Neural progenitor cell (in vitro differentiated cells): ENCODE results near the gene ASB3. TPM values are rescaled to one million over a fixed set of nuclear protein-coding genes. Genes with fewer than 3 reads are reported as not detected.
A peak's percentile ranks its signal among the peaks of the same experiment; 100 is the strongest.

Experiments used
- DNase-seq: peaks from one replicate; pipeline ENCODE4 v3.0.0-alpha.2; 2016; ENCODE audit warnings: low spot score
- H2AFZ ChIP-seq: fragments of 200-600 bp; sonication (generic); replicated peaks from 2 replicates; pipeline ENCODE4 v1.6.1; 2016; ENCODE audit warnings: antibody characterized with exemption
- H3F3A ChIP-seq: fragments of 200-600 bp; sonication (generic); 2 replicates; pipeline ENCODE4 v1.6.1; 2016; ENCODE audit warnings: antibody characterized with exemption, low read depth
- H3K27ac ChIP-seq: fragments of 200-600 bp; sonication (generic); 2 replicates; pipeline ENCODE4 v1.5.1; 2016; ENCODE audit warnings: mild to moderate bottlenecking
- H3K27me3 ChIP-seq: fragments of 200-600 bp; sonication (generic); 2 replicates; pipeline ENCODE4 v1.6.1; 2016; ENCODE audit warnings: mild to moderate bottlenecking, moderate library complexity
- H3K36me3 ChIP-seq: fragments of 200-600 bp; sonication (generic); 2 replicates; pipeline ENCODE4 v1.5.1; 2016
- H3K4me1 ChIP-seq: fragments of 200-600 bp; sonication (generic); 2 replicates; pipeline ENCODE4 v1.6.1; 2016; ENCODE audit warnings: mixed run types
- H3K4me2 ChIP-seq: fragments of 200-600 bp; sonication (generic); 2 replicates; pipeline ENCODE4 v1.6.1; 2016
- H3K4me3 ChIP-seq: fragments of 200-600 bp; sonication (generic); 2 replicates; pipeline ENCODE4 v1.5.1; 2016
- H3K79me2 ChIP-seq: fragments of 200-600 bp; sonication (generic); 2 replicates; pipeline ENCODE4 v1.6.1; 2016; ENCODE audit warnings: low read depth
- H3K9ac ChIP-seq: fragments of 200-600 bp; sonication (generic); 2 replicates; pipeline ENCODE4 v1.6.1; 2016
- H3K9me3 ChIP-seq: fragments of 200-600 bp; sonication (generic); 2 replicates; pipeline ENCODE4 v1.5.1; 2016; ENCODE audit warnings: low read depth
- H4K20me1 ChIP-seq: fragments of 200-600 bp; sonication (generic); 2 replicates; pipeline ENCODE4 v1.6.1; 2016; ENCODE audit warnings: low read depth
- H3K27ac Mint-ChIP-seq: 3 replicates; pipeline ENCODE4 v1.8.0; 2021; ENCODE audit warnings: mixed read lengths
- H3K27me3 Mint-ChIP-seq: 2 replicates; pipeline ENCODE4 v1.8.0; 2022; ENCODE audit warnings: low read depth, mild to moderate bottlenecking, inconsistent platforms, moderate library complexity, mixed read lengths; ENCODE audit not compliant: insufficient read depth
- H3K36me3 Mint-ChIP-seq: 3 replicates; pipeline ENCODE4 v1.8.0; 2021; ENCODE audit warnings: mixed read lengths
- H3K4me1 Mint-ChIP-seq: 3 replicates; pipeline ENCODE4 v1.8.0; 2021; ENCODE audit warnings: mixed read lengths
- H3K4me3 Mint-ChIP-seq: 3 replicates; pipeline ENCODE4 v1.8.0; 2021; ENCODE audit warnings: mild to moderate bottlenecking, moderate library complexity, mixed read lengths
- H3K9me3 Mint-ChIP-seq: 3 replicates; pipeline ENCODE4 v1.8.0; 2020; ENCODE audit warnings: mixed read lengths
- EZH2 ChIP-seq: fragments of 200-600 bp; sonication (generic); IDR thresholded peaks from 2 replicates; pipeline ENCODE4 v1.6.1; 2017; ENCODE audit warnings: antibody characterized with exemption, mild to moderate bottlenecking, moderate library complexity
- EZH2phosphoT487 ChIP-seq: fragments of 200-600 bp; sonication (generic); IDR thresholded peaks from 2 replicates; pipeline ENCODE4 v1.6.1; 2017; ENCODE audit warnings: antibody characterized with exemption
- total RNA-seq: library from RNA; depleted of rRNA; stranded (reverse); fragments of >200 nt; gene quantifications from 2 replicates; pipeline ENCODE4 v1.2.3, GENCODE V29; 2015; ENCODE audit warnings: low replicate concordance
- TF ChIP-seq, protein P1 (sequence below): fragments of 200-600 bp; sonication (generic); IDR thresholded peaks from 2 replicates; pipeline ENCODE4 v1.5.1; 2017; ENCODE audit warnings: antibody characterized with exemption, mild to moderate bottlenecking

Gene ASB3
- total RNA-seq, 1 donor from 2014 or later = 71.9 TPM

DNA sequence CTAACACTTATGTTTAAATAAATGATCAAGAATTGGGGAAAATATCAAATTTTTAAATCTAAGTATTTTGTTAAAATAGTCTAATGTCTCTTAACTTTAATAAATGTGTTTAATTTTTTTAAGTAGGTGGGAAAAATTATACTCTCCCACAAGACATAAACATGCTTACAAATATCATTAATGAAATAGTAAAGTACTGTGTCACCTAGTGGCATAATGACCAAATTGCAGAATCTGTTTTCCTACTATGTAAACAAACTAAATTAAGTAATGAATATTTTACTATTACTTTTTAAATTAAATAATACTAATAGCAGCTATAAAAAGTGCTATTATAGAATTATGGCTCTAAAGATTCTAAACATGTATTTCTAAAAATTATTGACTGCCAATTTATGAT is 71.2 kb downstream of the ASB3 start:
- H3K9me3 Mint-ChIP-seq = peaks cover 17% of the 10 kb centered on the region
- Histone ChIP-seq H3K27ac (no peak overlapping the region), H3K4me3 (no peak overlapping the region), H4K20me1 (no peaks in the 10 kb centered on the region), H3K9me3 (no peaks in the 10 kb centered on the region), H3F3A (no peaks in the 10 kb centered on the region), H3K36me3 (peaks cover 5% of the 10 kb centered on the region), H3K27me3 (no peaks in the 10 kb centered on the region), H3K4me1 (no peaks in the 10 kb centered on the region), H3K4me2 (no peak overlapping the region), H2AFZ (no peak overlapping the region), H3K79me2 (peaks cover 8% of the 10 kb centered on the region), H3K9ac (no peak overlapping the region)
- H3K4me3 Mint-ChIP-seq = no peak overlapping the region
- H3K36me3 Mint-ChIP-seq = peaks cover 50% of the 10 kb centered on the region
- H3K27me3 Mint-ChIP-seq = no peaks in the 10 kb centered on the region
- H3K27ac Mint-ChIP-seq = no peak overlapping the region
- no peaks in the 10 kb centered on the region for H3K4me1 Mint-ChIP-seq
- no peak for DNase-seq
- TF ChIP-seq EZH2phosphoT487 (no peak), EZH2 (no peak)
- TF ChIP-seq, protein P1, sequence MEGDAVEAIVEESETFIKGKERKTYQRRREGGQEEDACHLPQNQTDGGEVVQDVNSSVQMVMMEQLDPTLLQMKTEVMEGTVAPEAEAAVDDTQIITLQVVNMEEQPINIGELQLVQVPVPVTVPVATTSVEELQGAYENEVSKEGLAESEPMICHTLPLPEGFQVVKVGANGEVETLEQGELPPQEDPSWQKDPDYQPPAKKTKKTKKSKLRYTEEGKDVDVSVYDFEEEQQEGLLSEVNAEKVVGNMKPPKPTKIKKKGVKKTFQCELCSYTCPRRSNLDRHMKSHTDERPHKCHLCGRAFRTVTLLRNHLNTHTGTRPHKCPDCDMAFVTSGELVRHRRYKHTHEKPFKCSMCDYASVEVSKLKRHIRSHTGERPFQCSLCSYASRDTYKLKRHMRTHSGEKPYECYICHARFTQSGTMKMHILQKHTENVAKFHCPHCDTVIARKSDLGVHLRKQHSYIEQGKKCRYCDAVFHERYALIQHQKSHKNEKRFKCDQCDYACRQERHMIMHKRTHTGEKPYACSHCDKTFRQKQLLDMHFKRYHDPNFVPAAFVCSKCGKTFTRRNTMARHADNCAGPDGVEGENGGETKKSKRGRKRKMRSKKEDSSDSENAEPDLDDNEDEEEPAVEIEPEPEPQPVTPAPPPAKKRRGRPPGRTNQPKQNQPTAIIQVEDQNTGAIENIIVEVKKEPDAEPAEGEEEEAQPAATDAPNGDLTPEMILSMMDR = peak; percentile 49

DNA sequence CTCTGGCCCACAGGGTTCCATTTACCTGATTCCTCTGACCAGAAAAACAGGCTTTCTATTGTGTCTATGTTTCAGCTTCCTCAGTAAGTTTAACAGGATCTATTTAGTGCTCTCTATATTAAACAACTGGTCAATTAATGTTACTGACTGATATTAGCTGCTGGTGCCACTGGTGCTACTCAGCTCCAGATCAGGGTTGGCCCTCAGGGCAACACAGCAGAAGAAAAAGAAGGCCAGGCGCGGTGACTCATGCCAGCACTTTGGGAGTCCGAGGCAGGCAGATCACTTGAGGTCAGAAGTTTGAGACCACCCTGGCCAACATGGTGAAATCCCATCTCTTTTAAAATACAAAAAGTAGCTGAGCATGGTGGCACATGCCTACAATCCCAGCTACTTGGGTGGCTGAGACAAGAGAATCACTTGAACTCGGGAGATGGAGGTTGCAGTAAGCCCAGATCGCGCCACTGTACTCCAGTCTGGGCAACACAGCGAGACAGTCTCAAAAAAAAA is 75.4 kb downstream of the ASB3 start:
- Histone ChIP-seq H3K9ac (no peak overlapping the region), H3K4me3 (no peak overlapping the region), H3K4me1 (no peaks in the 10 kb centered on the region), H2AFZ (no peak overlapping the region), H3K27ac (no peak overlapping the region), H3K79me2 (no peaks in the 10 kb centered on the region), H3K9me3 (peaks cover 11% of the 10 kb centered on the region), H3K4me2 (no peak overlapping the region), H3K27me3 (no peaks in the 10 kb centered on the region), H4K20me1 (no peaks in the 10 kb centered on the region), H3K36me3 (peaks cover 22% of the 10 kb centered on the region), H3F3A (no peaks in the 10 kb centered on the region)
- Mint-ChIP-seq H3K4me3 (no peak overlapping the region), H3K9me3 (peaks cover 27% of the 10 kb centered on the region), H3K27me3 (no peaks in the 10 kb centered on the region), H3K27ac (no peak overlapping the region), H3K4me1 (no peaks in the 10 kb centered on the region), H3K36me3 (peaks cover 63% of the 10 kb centered on the region)
- TF ChIP-seq EZH2phosphoT487 = no peak
- no peak for TF ChIP-seq EZH2
- TF ChIP-seq, protein P1 = no peak
- DNase-seq = no peak

DNA sequence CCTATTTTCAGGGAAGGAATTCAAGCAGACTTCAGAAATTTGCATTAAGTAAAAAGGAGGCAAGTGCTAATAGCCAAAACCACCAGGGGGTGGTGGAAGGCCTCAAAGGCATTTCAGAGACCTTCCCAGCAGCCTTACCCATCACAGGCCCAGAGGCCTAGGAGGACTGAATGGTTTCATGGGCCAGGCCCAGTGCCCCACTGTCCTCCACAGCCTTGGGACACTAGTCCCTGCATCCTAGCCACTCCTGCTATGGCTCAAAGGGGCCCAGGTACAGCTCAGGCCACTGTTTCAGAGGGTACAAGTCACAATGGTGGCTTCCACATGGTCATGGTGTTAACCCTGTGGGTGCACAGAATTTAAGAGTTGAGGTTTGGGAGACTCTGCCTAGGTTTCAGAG is 77.8 kb downstream of the ASB3 start:
- TF ChIP-seq EZH2phosphoT487 (no peak), EZH2 (no peak)
- TF ChIP-seq, protein P1 = no peak

More for the DNA sequence above, 77.8 kb downstream of the ASB3 start:
- no peak overlapping the region for H3K4me2 ChIP-seq
- H3K36me3 ChIP-seq = peaks cover 24% of the 10 kb centered on the region
- Mint-ChIP-seq H3K36me3 (peaks cover 55% of the 10 kb centered on the region), H3K4me1 (no peaks in the 10 kb centered on the region), H3K27me3 (no peaks in the 10 kb centered on the region), H3K9me3 (peaks cover 27% of the 10 kb centered on the region), H3K4me3 (no peak overlapping the region), H3K27ac (no peak overlapping the region)
- H3K4me1 ChIP-seq = no peaks in the 10 kb centered on the region
- no peak overlapping the region for H2AFZ ChIP-seq
- H3K27ac ChIP-seq = no peak overlapping the region
- no peaks in the 10 kb centered on the region for H3K27me3 ChIP-seq
- no peaks in the 10 kb centered on the region for H3K79me2 ChIP-seq
- no peak overlapping the region for H3K4me3 ChIP-seq
- DNase-seq = no peak
- H4K20me1 ChIP-seq = no peaks in the 10 kb centered on the region
- H3F3A ChIP-seq = no peaks in the 10 kb centered on the region
- H3K9me3 ChIP-seq = peaks cover 11% of the 10 kb centered on the region
- H3K9ac ChIP-seq = no peak overlapping the region
